SK-N-SH (cell line): ENCODE results near the gene GLMP.

Source experiments
- CTCF ChIP-seq: fragments of 200-600 bp; sonication (generic); IDR thresholded peaks from 2 replicates; pipeline ENCODE4 v1.6.1; 2017; ENCODE audit warnings: antibody characterized with exemption, mild to moderate bottlenecking, moderate library complexity
- JUND ChIP-seq: IDR thresholded peaks from 2 replicates; pipeline ENCODE4 v1.4.0; 2012
- NFIC ChIP-seq: IDR thresholded peaks from 2 replicates; pipeline ENCODE4 v1.4.0; 2012; ENCODE audit warnings: borderline replicate concordance
- POLR2AphosphoS5 ChIP-seq: IDR thresholded peaks from 2 replicates; pipeline ENCODE4 v1.6.1; 2012; ENCODE audit warnings: low read depth, low read length

GRCh38 chr1:156337052-156337887 is 41.8 kb upstream of the GLMP start:
- no peak for TF ChIP-seq JUND
- TF ChIP-seq CTCF: no peak
- TF ChIP-seq NFIC: no peak
- TF ChIP-seq POLR2AphosphoS5: no peak
